Astrocyte (in vitro differentiated cells and primary cell): ENCODE data around the gene CREBL2. TPM values are rescaled to one million over a fixed set of nuclear protein-coding genes. Genes with fewer than 3 reads are reported as not detected.

Experiments used
- DNase-seq: peaks from one replicate; pipeline ENCODE4 v3.0.0-alpha.2; 2010; ENCODE audit warnings: low read depth
- FAIRE-seq: peaks from 2 replicates; lab custom pipeline; 2011; peaks lifted over from hg19 to GRCh38; lab: Jason Lieb, UNC
- H2AFZ ChIP-seq: 2 replicates; pipeline ENCODE4 v1.6.0; 2012; ENCODE audit warnings: low read depth, low read length, inconsistent platforms
- H3K27ac ChIP-seq: 2 replicates; pipeline ENCODE4 v1.5.1; 2011; ENCODE audit warnings: low read depth, low read length, inconsistent platforms
- H3K27me3 ChIP-seq: 2 replicates; pipeline ENCODE4 v1.6.0; 2011; ENCODE audit warnings: low read length, inconsistent platforms; ENCODE audit not compliant: insufficient read depth
- H3K36me3 ChIP-seq: 2 replicates; pipeline ENCODE4 v1.5.1; 2011; ENCODE audit warnings: low read length, inconsistent platforms; ENCODE audit not compliant: insufficient read depth
- H3K4me1 ChIP-seq: 2 replicates; pipeline ENCODE4 v1.5.1; 2011; ENCODE audit warnings: low read length, inconsistent platforms; ENCODE audit not compliant: insufficient read depth
- H3K4me2 ChIP-seq: 2 replicates; pipeline ENCODE4 v1.6.0; 2012; ENCODE audit warnings: low read length, inconsistent platforms
- H3K4me3 ChIP-seq: 2 replicates; pipeline ENCODE4 v1.5.1; 2011; ENCODE audit warnings: low read depth, mild to moderate bottlenecking, low read length, inconsistent platforms; ENCODE audit not compliant: insufficient read depth
- H3K79me2 ChIP-seq: 2 replicates; pipeline ENCODE4 v1.6.0; 2012; ENCODE audit warnings: mild to moderate bottlenecking, low read length, inconsistent platforms; ENCODE audit not compliant: insufficient read depth
- H3K9ac ChIP-seq: 2 replicates; pipeline ENCODE4 v1.6.0; 2012; ENCODE audit warnings: mild to moderate bottlenecking, low read length, inconsistent platforms
- H3K9me3 ChIP-seq: 2 replicates; pipeline ENCODE4 v1.5.1; 2012; ENCODE audit warnings: low read depth, mild to moderate bottlenecking, low read length, inconsistent platforms; ENCODE audit not compliant: insufficient read depth
- H4K20me1 ChIP-seq: 2 replicates; pipeline ENCODE4 v1.6.0; 2012; ENCODE audit warnings: low read length, inconsistent platforms; ENCODE audit not compliant: insufficient read depth
- H3K27ac Mint-ChIP-seq: one replicate; pipeline ENCODE4 v1.8.0; 2021; ENCODE audit warnings: mild to moderate bottlenecking, mixed read lengths; ENCODE audit not compliant: unreplicated experiment
- H3K27me3 Mint-ChIP-seq: one replicate; pipeline ENCODE4 v1.8.0; 2021; ENCODE audit warnings: low read depth, mixed read lengths; ENCODE audit not compliant: unreplicated experiment
- H3K36me3 Mint-ChIP-seq: one replicate; pipeline ENCODE4 v1.8.0; 2021; ENCODE audit warnings: low read depth, mixed read lengths; ENCODE audit not compliant: unreplicated experiment
- H3K4me1 Mint-ChIP-seq: one replicate; pipeline ENCODE4 v1.8.0; 2021; ENCODE audit warnings: low read depth, mixed read lengths; ENCODE audit not compliant: unreplicated experiment
- H3K4me3 Mint-ChIP-seq: one replicate; pipeline ENCODE4 v1.8.0; 2021; ENCODE audit warnings: mild to moderate bottlenecking, moderate library complexity, mixed read lengths; ENCODE audit not compliant: unreplicated experiment
- H3K9me3 Mint-ChIP-seq: one replicate; pipeline ENCODE4 v1.8.0; 2021; ENCODE audit warnings: mild to moderate bottlenecking, mixed read lengths; ENCODE audit not compliant: unreplicated experiment
- EZH2 ChIP-seq: IDR thresholded peaks from 2 replicates; pipeline ENCODE4 v1.6.1; 2012; ENCODE audit warnings: mild to moderate bottlenecking, low read length, inconsistent platforms; ENCODE audit not compliant: insufficient read depth
- total RNA-seq: library from RNA; stranded (reverse); gene quantifications from 2 replicates; pipeline ENCODE4 v1.2.1, GENCODE V29; 2021
- TF ChIP-seq, protein P1 (sequence below): IDR thresholded peaks from 2 replicates; pipeline ENCODE4 v1.5.1; 2011; ENCODE audit warnings: low read depth, mild to moderate bottlenecking, inconsistent platforms, low read length, moderate library complexity; ENCODE audit not compliant: insufficient read depth

CREBL2 gene
- total RNA-seq, 1 donor from 2014 or later, result 14.8 TPM

DNA sequence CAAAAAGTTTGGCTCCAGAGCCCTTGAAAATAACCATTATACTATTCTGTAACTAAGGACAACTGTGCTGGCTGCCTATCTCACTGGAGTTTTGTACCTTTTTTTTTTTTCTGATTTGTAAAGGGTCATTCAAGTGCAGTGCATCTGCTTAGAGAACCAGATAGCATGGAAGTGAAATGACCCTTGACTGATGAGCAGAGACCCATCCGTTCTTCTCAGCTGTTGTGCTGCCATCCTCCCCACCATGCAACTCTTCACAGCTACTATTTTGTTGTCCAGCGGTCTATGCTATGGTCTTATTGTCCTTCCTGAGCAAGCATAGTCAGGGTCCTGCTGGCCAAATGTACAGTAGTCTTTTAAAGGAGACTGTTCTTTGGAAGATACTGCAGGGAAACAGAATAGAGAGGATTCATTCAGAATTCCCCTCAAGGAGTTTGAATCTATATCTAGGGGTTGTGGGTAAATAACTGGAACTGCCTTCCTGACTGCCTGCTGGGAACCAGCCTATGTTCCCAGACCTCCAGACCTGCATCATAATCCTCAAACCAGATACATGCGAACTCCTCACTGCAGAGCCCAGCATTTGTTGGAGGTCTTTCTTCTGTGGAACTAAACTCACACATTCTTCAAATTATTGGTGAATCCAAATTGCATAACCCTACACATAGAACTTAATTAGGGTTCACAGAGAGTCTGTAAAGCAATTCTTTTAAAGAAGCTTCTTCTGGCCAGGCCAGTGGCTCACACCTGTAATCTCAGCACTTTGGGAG, 43.2 kb downstream of the CREBL2 start:
- H3K4me1 Mint-ChIP-seq, result no peaks in the 10 kb centered on the region
- Histone ChIP-seq H3K27me3 (no peaks in the 10 kb centered on the region), H3K27ac (no peak overlapping the region), H3K4me2 (no peak overlapping the region), H3K9ac (no peak overlapping the region), H3K4me1 (no peaks in the 10 kb centered on the region), H3K4me3 (no peak overlapping the region), H3K36me3 (no peaks in the 10 kb centered on the region), H4K20me1 (no peaks in the 10 kb centered on the region), H3K79me2 (no peaks in the 10 kb centered on the region), H3K9me3 (no peaks in the 10 kb centered on the region), H2AFZ (no peak overlapping the region)
- no peak for TF ChIP-seq EZH2
- TF ChIP-seq, protein P1, sequence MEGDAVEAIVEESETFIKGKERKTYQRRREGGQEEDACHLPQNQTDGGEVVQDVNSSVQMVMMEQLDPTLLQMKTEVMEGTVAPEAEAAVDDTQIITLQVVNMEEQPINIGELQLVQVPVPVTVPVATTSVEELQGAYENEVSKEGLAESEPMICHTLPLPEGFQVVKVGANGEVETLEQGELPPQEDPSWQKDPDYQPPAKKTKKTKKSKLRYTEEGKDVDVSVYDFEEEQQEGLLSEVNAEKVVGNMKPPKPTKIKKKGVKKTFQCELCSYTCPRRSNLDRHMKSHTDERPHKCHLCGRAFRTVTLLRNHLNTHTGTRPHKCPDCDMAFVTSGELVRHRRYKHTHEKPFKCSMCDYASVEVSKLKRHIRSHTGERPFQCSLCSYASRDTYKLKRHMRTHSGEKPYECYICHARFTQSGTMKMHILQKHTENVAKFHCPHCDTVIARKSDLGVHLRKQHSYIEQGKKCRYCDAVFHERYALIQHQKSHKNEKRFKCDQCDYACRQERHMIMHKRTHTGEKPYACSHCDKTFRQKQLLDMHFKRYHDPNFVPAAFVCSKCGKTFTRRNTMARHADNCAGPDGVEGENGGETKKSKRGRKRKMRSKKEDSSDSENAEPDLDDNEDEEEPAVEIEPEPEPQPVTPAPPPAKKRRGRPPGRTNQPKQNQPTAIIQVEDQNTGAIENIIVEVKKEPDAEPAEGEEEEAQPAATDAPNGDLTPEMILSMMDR, result no peak
- FAIRE-seq, result no peak
- H3K36me3 Mint-ChIP-seq, result no peaks in the 10 kb centered on the region
- H3K27ac Mint-ChIP-seq, result no peak overlapping the region
- peaks cover 2% of the 10 kb centered on the region for H3K27me3 Mint-ChIP-seq
- no peaks in the 10 kb centered on the region for H3K9me3 Mint-ChIP-seq
- no peak overlapping the region for H3K4me3 Mint-ChIP-seq
- DNase-seq, result no peak

DNA sequence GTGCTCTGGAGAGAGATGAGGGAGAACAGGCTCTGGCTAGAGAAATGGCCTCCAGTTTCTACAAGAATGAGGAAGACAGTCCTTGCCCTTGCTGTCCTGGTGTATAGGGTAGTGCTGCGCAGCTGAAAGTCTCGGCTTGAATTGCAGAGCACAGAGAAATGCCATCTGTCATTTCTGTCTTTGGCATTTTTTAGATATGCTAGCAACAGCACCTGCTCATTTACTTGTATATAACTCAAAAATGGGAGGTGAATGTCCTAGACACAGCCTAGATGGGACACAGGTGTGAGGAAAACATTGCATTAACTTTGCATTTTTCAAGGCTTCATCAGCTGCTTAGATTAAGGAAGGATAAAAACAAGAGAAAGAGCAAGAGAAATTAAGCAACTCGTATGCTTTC, 48.5 kb downstream of the CREBL2 start:
- Mint-ChIP-seq H3K27me3 (peaks cover 2% of the 10 kb centered on the region), H3K27ac (no peak overlapping the region), H3K36me3 (no peaks in the 10 kb centered on the region), H3K9me3 (no peaks in the 10 kb centered on the region), H3K4me3 (no peak overlapping the region), H3K4me1 (peaks cover 11% of the 10 kb centered on the region)
- Histone ChIP-seq H3K9me3 (no peaks in the 10 kb centered on the region), H3K9ac (no peak overlapping the region), H4K20me1 (no peaks in the 10 kb centered on the region), H3K79me2 (no peaks in the 10 kb centered on the region), H3K27me3 (no peaks in the 10 kb centered on the region), H2AFZ (no peak overlapping the region), H3K36me3 (no peaks in the 10 kb centered on the region), H3K27ac (no peak overlapping the region), H3K4me2 (no peak overlapping the region), H3K4me3 (no peak overlapping the region), H3K4me1 (no peaks in the 10 kb centered on the region)
- DNase-seq (no peak), FAIRE-seq (no peak)
- TF ChIP-seq, protein P1, result no peak
- no peak for TF ChIP-seq EZH2
